Activated CD8-positive, alpha-beta T cell treated with anti-CD3 and anti-CD28 coated beads for 36 hours (primary cell): ENCODE data around the gene PKNOX2. TPM values are rescaled to one million over a fixed set of nuclear protein-coding genes. Genes with fewer than 3 reads are reported as not detected.

Source experiments
- ATAC-seq: fragments of 200-7000 bp; cut with Tn5 transposase; one replicate; pipeline ENCODE4 v1.10.0; 2021; ENCODE audit warnings: mild to moderate bottlenecking, moderate library complexity
- CTCF ChIA-PET: fragments of 350-600 bp; sonication (Branson Sonifier 250); formaldehyde crosslinking; loops from one replicate; lab custom pipeline; 2021; ENCODE audit warnings: antibody characterized with exemption; lab: Charles Lee
- POLR2A ChIA-PET: fragments of 350-600 bp; sonication (Branson Sonifier 250); formaldehyde crosslinking; loops from one replicate; lab custom pipeline; 2021; ENCODE audit warnings: antibody characterized with exemption; lab: Charles Lee
- DNase-seq: peaks from one replicate; pipeline ENCODE4 v3.0.0-alpha.2; 2020
- H3K27ac Mint-ChIP-seq: one replicate; pipeline ENCODE4 v1.8.0; 2021; ENCODE audit warnings: mild to moderate bottlenecking, mixed read lengths
- H3K27me3 Mint-ChIP-seq: one replicate; pipeline ENCODE4 v1.8.0; 2021; ENCODE audit warnings: mixed read lengths
- H3K36me3 Mint-ChIP-seq: one replicate; pipeline ENCODE4 v1.8.0; 2021; ENCODE audit warnings: low read depth, mixed read lengths
- H3K4me1 Mint-ChIP-seq: one replicate; pipeline ENCODE4 v1.8.0; 2021; ENCODE audit warnings: low read depth, mixed read lengths
- H3K4me3 Mint-ChIP-seq: one replicate; pipeline ENCODE4 v1.8.0; 2021; ENCODE audit warnings: mild to moderate bottlenecking, moderate library complexity, mixed read lengths
- H3K9me3 Mint-ChIP-seq: one replicate; pipeline ENCODE4 v1.8.0; 2021; ENCODE audit warnings: mixed read lengths
- CTCF ChIP-seq: fragments of 200-600 bp; IDR thresholded peaks from one replicate; pipeline ENCODE4 v1.8.0; 2022; ENCODE audit warnings: antibody characterized with exemption, mild to moderate bottlenecking
- intact Hi-C: fragments of 100-400 bp; cut with micrococcal nuclease; formaldehyde crosslinking; loops from one replicate; pipeline ENCODE4 v1.10.0; 2022
- total RNA-seq, 2 experiments: library from RNA; stranded (reverse); gene quantifications; one replicate each; pipeline ENCODE4 v1.2.3, GENCODE V29; 2021

Gene PKNOX2
- total RNA-seq, 2 experiments from 2014 or later, result not detected

- CTCF ChIA-PET, result interaction anchor here (1.0 to 1.7 kb wide), 2 partner anchors 10 to 16 kb away, joined by 3 to 5 read pairs; no protein-coding TSS in a partner anchor
- Mint-ChIP-seq H3K27me3 (peaks cover 9% of the 10 kb centered on the region), H3K27ac (no peak overlapping the region), H3K36me3 (no peaks in the 10 kb centered on the region), H3K4me1 (no peaks in the 10 kb centered on the region), H3K9me3 (no peaks in the 10 kb centered on the region), H3K4me3 (no peak overlapping the region)
- intact Hi-C loops, result no loop called here
- ATAC-seq (no peak), DNase-seq (no peak)
- no peak for TF ChIP-seq CTCF
- POLR2A ChIA-PET, result no interaction called here
Measured at GRCh38 chr11:125413226-125413625, 248.7 kb downstream of the PKNOX2 start.

GRCh38 chr11:125414121-125414520 is 249.6 kb downstream of the PKNOX2 start:
- H3K9me3 Mint-ChIP-seq, result no peaks in the 10 kb centered on the region
- POLR2A ChIA-PET, result interaction anchor here (0.6 kb wide), 1 partner anchor 136 kb away, joined by 3 read pairs; no protein-coding TSS in a partner anchor
- peaks cover 7% of the 10 kb centered on the region for H3K27me3 Mint-ChIP-seq
- no peaks in the 10 kb centered on the region for H3K4me1 Mint-ChIP-seq
- no peak overlapping the region for H3K27ac Mint-ChIP-seq
- ATAC-seq (no peak), DNase-seq (no peak)
- no peak overlapping the region for H3K4me3 Mint-ChIP-seq
- CTCF ChIA-PET, result interaction anchor here (1.2 to 1.9 kb wide), 3 partner anchors 9 to 11 kb away, joined by 5 read pairs; no protein-coding TSS in a partner anchor
- H3K36me3 Mint-ChIP-seq, result no peaks in the 10 kb centered on the region
- TF ChIP-seq CTCF, result no peak
- intact Hi-C loops, result no loop called here

GRCh38 chr11:125416981-125417935 is 252.7 kb downstream of the PKNOX2 start:
- CTCF ChIA-PET, result no interaction called here
- no peaks in the 10 kb centered on the region for H3K36me3 Mint-ChIP-seq

GRCh38 chr11:125418396-125418795 is 253.8 kb downstream of the PKNOX2 start:
- Mint-ChIP-seq H3K36me3 (no peaks in the 10 kb centered on the region), H3K9me3 (no peaks in the 10 kb centered on the region), H3K27ac (no peak overlapping the region), H3K4me1 (no peaks in the 10 kb centered on the region), H3K4me3 (no peak overlapping the region), H3K27me3 (peaks cover 3% of the 10 kb centered on the region)
- ChIA-PET POLR2A (no interaction called here), CTCF (interaction anchor here (1.0 to 1.5 kb wide), 2 partner anchors 14 to 35 kb away, joined by 3 to 4 read pairs; no protein-coding TSS in a partner anchor)
- no peak for TF ChIP-seq CTCF
- ATAC-seq (no peak), DNase-seq (no peak)
- intact Hi-C loops, result no loop called here

More at GRCh38 chr11:125416981-125417935, 252.7 kb downstream of the PKNOX2 start:
- Mint-ChIP-seq H3K27ac (no peak overlapping the region), H3K27me3 (peaks cover 3% of the 10 kb centered on the region), H3K4me3 (no peak overlapping the region), H3K9me3 (no peaks in the 10 kb centered on the region), H3K4me1 (no peaks in the 10 kb centered on the region)
- intact Hi-C loops, result no loop called here
- no peak for TF ChIP-seq CTCF
- POLR2A ChIA-PET, result no interaction called here
- ATAC-seq (no peak), DNase-seq (no peak)

- Mint-ChIP-seq H3K4me3 (no peak overlapping the region), H3K9me3 (no peaks in the 10 kb centered on the region), H3K27ac (no peak overlapping the region), H3K27me3 (peaks cover 3% of the 10 kb centered on the region), H3K4me1 (no peaks in the 10 kb centered on the region), H3K36me3 (no peaks in the 10 kb centered on the region)
- POLR2A ChIA-PET, result no interaction called here
- ATAC-seq (no peak), DNase-seq (no peak)
- intact Hi-C loops, result no loop called here
- CTCF ChIA-PET, result interaction anchor here (0.9 to 2.4 kb wide), 5 partner anchors 10 to 77 kb away, joined by 3 to 9 read pairs (median 3); no protein-coding TSS in a partner anchor
- TF ChIP-seq CTCF, result no peak
Measured at GRCh38 chr11:125422681-125423080, 258.1 kb downstream of the PKNOX2 start.
